Thoracic aorta (tissue), 2 donors: ENCODE results near the gene NUDT19. TPM values are rescaled to one million over a fixed set of nuclear protein-coding genes. Genes with fewer than 3 reads are reported as not detected.

Experiments used
- ATAC-seq: fragments of 150-250 bp; one replicate; pipeline ENCODE4 v1.8.0; 2017; ENCODE audit warnings: low read depth; ENCODE audit not compliant: insufficient number of reproducible peaks, low FRiP score
- DNase-seq: peaks from one replicate; pipeline ENCODE4 v3.0.0-alpha.2; 2020; ENCODE audit warnings: low spot score
- H3K27ac ChIP-seq, 2 donors: fragments of 200-600 bp; sonication (generic); 1 replicate in 1 of 2; 2 replicates in 1 of 2; pipeline ENCODE4 v1.5.1; 2016; ENCODE audit warnings: mild to moderate bottlenecking in 2 of 2, moderate library complexity in 2 of 2
- H3K27me3 ChIP-seq: fragments of 200-600 bp; sonication (generic); replicated peaks from 2 replicates; pipeline ENCODE4 v1.6.0; 2016; ENCODE audit warnings: mild to moderate bottlenecking; ENCODE audit not compliant: insufficient read depth
- H3K36me3 ChIP-seq: fragments of 200-600 bp; sonication (generic); one replicate; pipeline ENCODE4 v1.5.1; 2016
- H3K4me1 ChIP-seq, 2 donors: fragments of 200-600 bp; sonication (generic); 1 replicate in 1 of 2; 2 replicates in 1 of 2; pipeline versions ENCODE4 v1.5.1 to v1.6.0; 2016; ENCODE audit warnings: low read depth in 2 of 2, mild to moderate bottlenecking in 1 of 2; ENCODE audit not compliant: control insufficient read depth in 1 of 2
- H3K4me3 ChIP-seq: fragments of 200-600 bp; sonication (generic); 2 replicates; pipeline ENCODE4 v1.5.1; 2016; ENCODE audit warnings: mild to moderate bottlenecking
- H3K9me3 ChIP-seq: fragments of 200-600 bp; sonication (generic); 2 replicates; pipeline ENCODE4 v1.5.1; 2016
- total RNA-seq, 2 donors: library from RNA; depleted of rRNA; stranded (reverse); fragments of >200 nt; gene quantifications; one replicate each; pipeline versions ENCODE4 v1.1.0 to v1.2.3, GENCODE V29; 2016
- TF ChIP-seq, protein P1 (sequence below): fragments of 200-600 bp; sonication (generic); IDR thresholded peaks from one replicate; pipeline ENCODE4 v1.5.1; 2019; ENCODE audit warnings: antibody characterized with exemption

The NUDT19 gene
- total RNA-seq, 2 donors from 2014 or later, result 5.7 to 11.7 TPM

DNA sequence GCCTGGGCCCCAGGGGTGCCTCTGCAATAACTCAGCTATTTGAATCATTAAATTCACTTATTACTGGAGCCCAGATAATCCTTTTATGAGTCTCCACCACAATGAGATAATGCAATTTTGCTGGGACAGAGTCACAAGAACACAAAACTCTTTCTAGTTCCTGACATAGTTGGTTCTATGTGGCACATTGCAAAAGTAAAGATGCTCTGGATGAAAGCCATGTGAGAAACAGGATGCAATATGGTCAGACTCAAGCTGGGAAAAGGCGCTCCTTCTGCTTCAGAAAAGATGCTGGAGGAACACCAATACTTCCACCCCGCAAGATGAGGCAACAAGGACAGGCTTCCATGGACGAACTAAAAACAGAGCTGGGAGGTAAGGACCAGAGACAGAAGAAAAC, 22.3 kb upstream of the NUDT19 start:
- Histone ChIP-seq H3K4me1 (peaks cover 9 to 18% of the 10 kb centered on the region in 2 donors), H3K36me3 (no peaks in the 10 kb centered on the region), H3K9me3 (no peaks in the 10 kb centered on the region), H3K27me3 (no peaks in the 10 kb centered on the region), H3K4me3 (no peak overlapping the region), H3K27ac (no peak overlapping the region)
- TF ChIP-seq, protein P1, sequence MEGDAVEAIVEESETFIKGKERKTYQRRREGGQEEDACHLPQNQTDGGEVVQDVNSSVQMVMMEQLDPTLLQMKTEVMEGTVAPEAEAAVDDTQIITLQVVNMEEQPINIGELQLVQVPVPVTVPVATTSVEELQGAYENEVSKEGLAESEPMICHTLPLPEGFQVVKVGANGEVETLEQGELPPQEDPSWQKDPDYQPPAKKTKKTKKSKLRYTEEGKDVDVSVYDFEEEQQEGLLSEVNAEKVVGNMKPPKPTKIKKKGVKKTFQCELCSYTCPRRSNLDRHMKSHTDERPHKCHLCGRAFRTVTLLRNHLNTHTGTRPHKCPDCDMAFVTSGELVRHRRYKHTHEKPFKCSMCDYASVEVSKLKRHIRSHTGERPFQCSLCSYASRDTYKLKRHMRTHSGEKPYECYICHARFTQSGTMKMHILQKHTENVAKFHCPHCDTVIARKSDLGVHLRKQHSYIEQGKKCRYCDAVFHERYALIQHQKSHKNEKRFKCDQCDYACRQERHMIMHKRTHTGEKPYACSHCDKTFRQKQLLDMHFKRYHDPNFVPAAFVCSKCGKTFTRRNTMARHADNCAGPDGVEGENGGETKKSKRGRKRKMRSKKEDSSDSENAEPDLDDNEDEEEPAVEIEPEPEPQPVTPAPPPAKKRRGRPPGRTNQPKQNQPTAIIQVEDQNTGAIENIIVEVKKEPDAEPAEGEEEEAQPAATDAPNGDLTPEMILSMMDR, result no peak
- no peak for ATAC-seq
- DNase-seq, result no peak

DNA sequence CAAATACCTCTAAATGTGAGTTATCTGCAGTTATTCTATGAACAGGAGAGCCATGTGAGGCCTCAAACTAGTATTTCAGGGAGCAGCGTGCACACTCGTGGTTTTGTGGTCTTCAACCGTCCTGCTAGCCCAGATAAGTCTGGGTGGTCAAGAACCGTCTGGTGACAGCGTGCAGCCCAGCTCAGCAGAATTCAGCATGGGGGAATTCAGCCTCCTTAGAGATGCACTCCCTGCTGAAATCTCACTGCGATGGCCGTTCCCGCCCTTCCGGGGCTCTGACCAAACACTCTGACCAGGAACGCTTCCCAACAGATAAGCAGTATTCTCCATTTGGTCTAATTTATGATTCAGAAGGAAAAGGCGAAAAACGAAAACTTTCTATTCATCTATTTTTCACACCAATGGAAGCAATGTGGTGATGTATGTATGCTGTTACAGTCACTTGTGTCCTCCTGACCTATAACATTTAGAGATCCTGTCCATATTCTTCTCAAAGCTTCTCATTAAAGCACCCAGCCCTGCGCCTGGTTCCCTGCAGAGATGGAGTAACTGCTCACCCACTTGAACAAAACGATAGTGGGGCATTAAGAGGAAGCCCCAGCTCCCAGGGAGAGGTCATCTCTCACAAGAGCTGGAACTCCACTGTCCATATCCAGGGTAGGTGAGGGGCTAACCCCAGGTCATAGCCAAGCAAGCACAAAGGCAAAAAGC, 19.6 kb upstream of the NUDT19 start:
- ATAC-seq (no peak), DNase-seq (no peak)
- H3K4me3 ChIP-seq, result no peak overlapping the region
- H3K27me3 ChIP-seq, result no peaks in the 10 kb centered on the region
- H3K9me3 ChIP-seq, result no peaks in the 10 kb centered on the region
- no peaks in the 10 kb centered on the region for H3K36me3 ChIP-seq
- peaks cover 9 to 31% of the 10 kb centered on the region in 2 donors for H3K4me1 ChIP-seq
- no peak overlapping the region for H3K27ac ChIP-seq
- TF ChIP-seq, protein P1, result no peak

DNA sequence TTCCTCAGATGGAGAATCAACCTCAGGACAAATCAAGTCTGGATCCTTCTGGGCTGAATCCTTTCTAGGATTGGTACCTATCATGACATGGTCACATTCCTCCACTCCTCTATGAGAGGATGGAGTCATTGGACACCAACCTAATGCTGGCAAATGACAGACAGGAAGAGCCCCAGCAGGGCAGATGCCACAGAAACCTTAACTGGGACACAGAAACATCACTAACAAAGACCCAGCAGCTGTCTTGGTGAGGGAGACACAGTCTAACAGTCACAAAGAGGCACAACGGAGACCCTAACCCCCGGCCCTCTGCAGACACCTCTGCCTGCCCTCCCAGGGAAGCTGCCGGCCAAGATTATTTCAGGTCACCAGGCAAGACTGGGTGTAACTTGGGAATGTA, 18.8 kb upstream of the NUDT19 start:
- no peaks in the 10 kb centered on the region for H3K9me3 ChIP-seq
- TF ChIP-seq, protein P1, result no peak
- no peak for ATAC-seq
- DNase-seq, result no peak
- no peaks in the 10 kb centered on the region for H3K27me3 ChIP-seq
- H3K27ac ChIP-seq, result no peak overlapping the region
- no peaks in the 10 kb centered on the region for H3K36me3 ChIP-seq
- H3K4me1 ChIP-seq, result peaks cover 9 to 31% of the 10 kb centered on the region in 2 donors
- H3K4me3 ChIP-seq, result no peak overlapping the region

DNA sequence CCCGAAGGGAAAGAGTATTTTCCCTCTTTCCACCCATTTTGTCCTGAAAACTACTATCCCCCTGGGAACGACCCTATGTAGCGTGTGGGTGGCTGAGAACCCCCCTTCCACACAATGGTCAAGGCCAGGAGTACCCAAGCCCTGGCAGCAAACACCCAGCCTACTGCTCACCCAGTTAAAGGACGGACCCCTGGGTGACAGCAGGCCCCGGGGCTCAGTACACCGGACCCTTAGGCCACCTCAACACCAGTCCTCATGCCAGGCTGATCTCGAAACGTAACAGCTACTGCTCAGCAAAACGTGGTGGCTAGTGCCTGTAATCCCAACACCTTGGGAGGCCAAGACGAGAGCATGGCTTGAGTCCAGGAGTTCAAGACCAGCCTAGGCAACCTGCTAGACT, 18.0 kb upstream of the NUDT19 start:
- DNase-seq, result no peak
- H3K9me3 ChIP-seq, result no peaks in the 10 kb centered on the region
- TF ChIP-seq, protein P1, result no peak
- no peak overlapping the region for H3K27ac ChIP-seq
- H3K36me3 ChIP-seq, result no peaks in the 10 kb centered on the region
- H3K4me1 ChIP-seq, result peaks cover 9 to 31% of the 10 kb centered on the region in 2 donors
- no peaks in the 10 kb centered on the region for H3K27me3 ChIP-seq
- peak overlapping the region; percentile 92 for H3K4me3 ChIP-seq
- ATAC-seq, result no peak

DNA sequence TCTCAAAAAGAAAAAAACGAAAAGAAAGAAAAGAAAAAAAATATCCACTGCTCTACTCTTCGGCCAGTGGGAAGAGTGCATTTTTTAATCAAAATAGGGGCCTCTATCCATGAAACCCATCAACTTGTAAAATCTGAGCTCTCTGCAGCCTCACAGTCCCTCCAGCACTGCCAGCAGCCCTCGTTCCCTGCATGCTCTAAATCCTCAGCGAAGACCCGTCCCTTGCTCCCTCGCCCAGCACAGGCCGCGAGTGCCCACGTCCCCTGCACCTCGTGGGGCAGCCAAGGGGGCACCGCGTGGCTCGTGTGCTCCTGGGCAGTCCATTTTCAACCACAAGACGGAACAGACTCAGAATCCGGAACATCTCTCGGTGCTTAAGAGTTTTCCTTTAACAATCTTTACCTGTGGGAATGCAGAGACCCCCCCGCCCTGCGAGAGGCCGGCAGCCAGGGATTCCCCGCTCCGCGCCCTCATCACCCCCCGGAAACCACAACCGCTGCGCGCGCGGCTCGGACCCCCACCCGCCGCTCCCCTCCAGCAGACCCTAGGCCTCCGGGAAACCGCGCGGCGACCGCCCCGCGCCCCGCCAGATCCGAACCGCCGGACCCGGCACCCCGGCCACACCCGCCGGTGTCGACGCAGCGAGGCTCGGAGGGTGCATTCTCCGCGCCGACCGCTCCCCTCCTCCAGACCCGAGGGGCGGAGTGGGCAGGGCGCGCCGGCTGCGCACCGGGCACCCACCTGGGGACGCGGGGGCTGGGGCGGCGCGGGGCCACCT, 17.3 kb upstream of the NUDT19 start:
- H3K4me1 ChIP-seq, result peaks cover 9 to 31% of the 10 kb centered on the region in 2 donors
- H3K4me3 ChIP-seq, result peak overlapping the region; percentile 92
- no peak for DNase-seq
- no peaks in the 10 kb centered on the region for H3K27me3 ChIP-seq
- H3K36me3 ChIP-seq, result no peaks in the 10 kb centered on the region
- peak; percentile 19 for ATAC-seq
- TF ChIP-seq, protein P1, result no peak
- H3K27ac ChIP-seq, result peak overlapping the region in 1 of 2 donors; percentile 57
- no peaks in the 10 kb centered on the region for H3K9me3 ChIP-seq
